NB4 (cell line): Measurements from ENCODE around the gene PROM1.

ENCODE experiments used
- DNase-seq: peaks from one replicate; pipeline ENCODE4 v3.0.0; 2010; ENCODE audit warnings: low read depth
- H3K4me3 ChIP-seq: one replicate; pipeline ENCODE4 v1.5.1; 2011; ENCODE audit warnings: mild to moderate bottlenecking, low read depth, low read length, moderate library complexity
- MYC ChIP-seq: IDR thresholded peaks from 2 replicates; pipeline ENCODE4 v1.6.1; 2011; ENCODE audit warnings: low read depth, low read length
- POLR2A ChIP-seq: IDR thresholded peaks from 2 replicates; pipeline ENCODE4 v1.6.1; 2011; ENCODE audit warnings: mild to moderate bottlenecking; ENCODE audit not compliant: insufficient read length; ENCODE audit errors: extremely low read depth
- TF ChIP-seq, protein P1 (sequence below): IDR thresholded peaks from 2 replicates; pipeline ENCODE4 v1.6.1; 2011; ENCODE audit warnings: low read depth, low read length
- TF ChIP-seq, protein P2 (sequence below): IDR thresholded peaks from one replicate; pipeline ENCODE4 v1.5.1; 2012; ENCODE audit warnings: low read depth, low read length

The PROM1 gene, protein sequence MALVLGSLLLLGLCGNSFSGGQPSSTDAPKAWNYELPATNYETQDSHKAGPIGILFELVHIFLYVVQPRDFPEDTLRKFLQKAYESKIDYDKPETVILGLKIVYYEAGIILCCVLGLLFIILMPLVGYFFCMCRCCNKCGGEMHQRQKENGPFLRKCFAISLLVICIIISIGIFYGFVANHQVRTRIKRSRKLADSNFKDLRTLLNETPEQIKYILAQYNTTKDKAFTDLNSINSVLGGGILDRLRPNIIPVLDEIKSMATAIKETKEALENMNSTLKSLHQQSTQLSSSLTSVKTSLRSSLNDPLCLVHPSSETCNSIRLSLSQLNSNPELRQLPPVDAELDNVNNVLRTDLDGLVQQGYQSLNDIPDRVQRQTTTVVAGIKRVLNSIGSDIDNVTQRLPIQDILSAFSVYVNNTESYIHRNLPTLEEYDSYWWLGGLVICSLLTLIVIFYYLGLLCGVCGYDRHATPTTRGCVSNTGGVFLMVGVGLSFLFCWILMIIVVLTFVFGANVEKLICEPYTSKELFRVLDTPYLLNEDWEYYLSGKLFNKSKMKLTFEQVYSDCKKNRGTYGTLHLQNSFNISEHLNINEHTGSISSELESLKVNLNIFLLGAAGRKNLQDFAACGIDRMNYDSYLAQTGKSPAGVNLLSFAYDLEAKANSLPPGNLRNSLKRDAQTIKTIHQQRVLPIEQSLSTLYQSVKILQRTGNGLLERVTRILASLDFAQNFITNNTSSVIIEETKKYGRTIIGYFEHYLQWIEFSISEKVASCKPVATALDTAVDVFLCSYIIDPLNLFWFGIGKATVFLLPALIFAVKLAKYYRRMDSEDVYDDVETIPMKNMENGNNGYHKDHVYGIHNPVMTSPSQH

GRCh38 chr4:16083241-16084191 lies at the start of gene PROM1:
PROM1 (minus strand) TSS chr4:16084023; CDS start chr4:16075906, 8,117 bp downstream.
- TF ChIP-seq, protein P1, sequence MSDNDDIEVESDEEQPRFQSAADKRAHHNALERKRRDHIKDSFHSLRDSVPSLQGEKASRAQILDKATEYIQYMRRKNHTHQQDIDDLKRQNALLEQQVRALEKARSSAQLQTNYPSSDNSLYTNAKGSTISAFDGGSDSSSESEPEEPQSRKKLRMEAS, result no peak
- TF ChIP-seq MYC (no peak), POLR2A (no peak)
- TF ChIP-seq, protein P2, sequence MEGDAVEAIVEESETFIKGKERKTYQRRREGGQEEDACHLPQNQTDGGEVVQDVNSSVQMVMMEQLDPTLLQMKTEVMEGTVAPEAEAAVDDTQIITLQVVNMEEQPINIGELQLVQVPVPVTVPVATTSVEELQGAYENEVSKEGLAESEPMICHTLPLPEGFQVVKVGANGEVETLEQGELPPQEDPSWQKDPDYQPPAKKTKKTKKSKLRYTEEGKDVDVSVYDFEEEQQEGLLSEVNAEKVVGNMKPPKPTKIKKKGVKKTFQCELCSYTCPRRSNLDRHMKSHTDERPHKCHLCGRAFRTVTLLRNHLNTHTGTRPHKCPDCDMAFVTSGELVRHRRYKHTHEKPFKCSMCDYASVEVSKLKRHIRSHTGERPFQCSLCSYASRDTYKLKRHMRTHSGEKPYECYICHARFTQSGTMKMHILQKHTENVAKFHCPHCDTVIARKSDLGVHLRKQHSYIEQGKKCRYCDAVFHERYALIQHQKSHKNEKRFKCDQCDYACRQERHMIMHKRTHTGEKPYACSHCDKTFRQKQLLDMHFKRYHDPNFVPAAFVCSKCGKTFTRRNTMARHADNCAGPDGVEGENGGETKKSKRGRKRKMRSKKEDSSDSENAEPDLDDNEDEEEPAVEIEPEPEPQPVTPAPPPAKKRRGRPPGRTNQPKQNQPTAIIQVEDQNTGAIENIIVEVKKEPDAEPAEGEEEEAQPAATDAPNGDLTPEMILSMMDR, result no peak
- no peak for DNase-seq
- no peak within 1 kb of the TSS for H3K4me3 ChIP-seq

GRCh38 chr4:16133406-16133805 lies 49.6 kb upstream of the PROM1 start:
- TF ChIP-seq, protein P2, result no peak
- no peak for TF ChIP-seq MYC
- TF ChIP-seq POLR2A, result no peak
- TF ChIP-seq, protein P1, result no peak

DNA sequence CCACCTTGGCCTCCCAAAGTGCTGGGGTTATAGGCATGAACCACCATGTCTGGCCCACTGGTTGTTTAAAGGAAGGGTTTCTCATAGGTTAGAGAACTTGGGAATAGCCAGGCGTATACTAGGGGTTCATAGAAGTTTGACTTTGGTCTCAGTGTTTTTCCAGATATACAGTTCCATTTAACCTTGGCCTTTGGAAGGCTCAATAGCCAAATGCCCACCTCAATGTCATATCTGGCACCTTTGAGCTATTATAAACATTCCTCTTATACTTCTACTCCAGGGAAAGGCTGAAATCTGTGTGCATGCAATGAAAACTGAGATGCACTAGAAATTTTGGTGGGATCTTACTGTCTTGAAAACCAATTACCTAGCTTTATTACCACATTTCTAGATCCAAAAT lies 47.5 kb upstream of the PROM1 start:
- no peak for DNase-seq
- TF ChIP-seq MYC, result no peak
- TF ChIP-seq, protein P1, result no peak
- TF ChIP-seq, protein P2, result no peak
- H3K4me3 ChIP-seq, result no peak overlapping the region

More at GRCh38 chr4:16133406-16133805, 49.6 kb upstream of the PROM1 start:
- no peak overlapping the region for H3K4me3 ChIP-seq
- DNase-seq, result no peak

GRCh38 chr4:16129336-16129735 lies 45.5 kb upstream of the PROM1 start:
- no peak overlapping the region for H3K4me3 ChIP-seq
- TF ChIP-seq POLR2A (no peak), MYC (no peak)
- TF ChIP-seq, protein P2, result no peak
- TF ChIP-seq, protein P1, result no peak
- no peak for DNase-seq

GRCh38 chr4:16126714-16127113 lies 42.9 kb upstream of the PROM1 start:
- no peak for TF ChIP-seq MYC
- TF ChIP-seq, protein P1, result no peak
- TF ChIP-seq POLR2A, result no peak
- TF ChIP-seq, protein P2, result no peak
- H3K4me3 ChIP-seq, result no peak overlapping the region
- DNase-seq, result no peak
